Thymus (tissue), 11 donors: ENCODE data around the gene PGGHG. TPM values are rescaled to one million over a fixed set of nuclear protein-coding genes. Genes with fewer than 3 reads are reported as not detected.
"Not testable (repeated sequence)": the region's sequence is repeated elsewhere in the genome, so short reads cannot be mapped to it uniquely, and the experiment has no call there.

Source experiments
- DNase-seq, 9 donors: peaks; one replicate each; pipeline ENCODE4 v3.0.0-alpha.2; 2013; ENCODE audit warnings: low spot score in 9 of 9, low read depth in 6 of 9, missing footprints in 1 of 9
- H3K27ac ChIP-seq, 2 donors: one replicate each; pipeline ENCODE4 v1.5.1; 2013; ENCODE audit warnings: control low read depth in 1 of 2, low read depth in 1 of 2, low read length in 1 of 2, mild to moderate bottlenecking in 1 of 2, moderate library complexity in 1 of 2
- H3K27me3 ChIP-seq, 2 donors: one replicate each; pipeline ENCODE4 v1.5.1; 2013; ENCODE audit warnings: low read length in 1 of 2; ENCODE audit not compliant: control insufficient read depth in 2 of 2, insufficient read depth in 1 of 2
- H3K36me3 ChIP-seq, 2 donors: one replicate each; pipeline ENCODE4 v1.5.1; 2013; ENCODE audit warnings: low read length in 1 of 2, mild to moderate bottlenecking in 1 of 2, moderate library complexity in 1 of 2; ENCODE audit not compliant: control insufficient read depth in 2 of 2, insufficient read depth in 2 of 2
- H3K4me1 ChIP-seq, 2 donors: one replicate each; pipeline ENCODE4 v1.5.1; 2013; ENCODE audit warnings: low read length in 2 of 2; ENCODE audit not compliant: control insufficient read depth in 2 of 2, insufficient read depth in 2 of 2
- H3K4me3 ChIP-seq, 2 donors: one replicate each; pipeline ENCODE4 v1.5.1; 2013; ENCODE audit warnings: low read length in 2 of 2, control low read depth in 1 of 2, mild to moderate bottlenecking in 1 of 2
- H3K9me3 ChIP-seq, 2 donors: one replicate each; pipeline ENCODE4 v1.5.1; 2013; ENCODE audit warnings: low read length in 1 of 2, mild to moderate bottlenecking in 1 of 2; ENCODE audit not compliant: control insufficient read depth in 2 of 2, insufficient read depth in 1 of 2
- WGBS: extraction: QIAGEN DNeasy Blood & Tissue Kit; methylation state at CpG from one replicate; pipeline ENCODE4 v1.1.7; 2013; 5-methylcytosine and 5-hydroxymethylcytosine counted together
- polyA plus RNA-seq: library from polyadenylated mRNA; stranded (reverse); fragments of 200-250 nt; gene quantifications from one replicate; pipeline ENCODE4 v1.2.3, GENCODE V29; 2013
- total RNA-seq: library from RNA; stranded (reverse); fragments of 120-200 nt; gene quantifications from one replicate; pipeline ENCODE4 v1.2.4, GENCODE V29; 2013
- donor health status: healthy.

The PGGHG gene
- total and polyA plus RNA-seq, 2 donors = 73.7 to 900 TPM

DNA sequence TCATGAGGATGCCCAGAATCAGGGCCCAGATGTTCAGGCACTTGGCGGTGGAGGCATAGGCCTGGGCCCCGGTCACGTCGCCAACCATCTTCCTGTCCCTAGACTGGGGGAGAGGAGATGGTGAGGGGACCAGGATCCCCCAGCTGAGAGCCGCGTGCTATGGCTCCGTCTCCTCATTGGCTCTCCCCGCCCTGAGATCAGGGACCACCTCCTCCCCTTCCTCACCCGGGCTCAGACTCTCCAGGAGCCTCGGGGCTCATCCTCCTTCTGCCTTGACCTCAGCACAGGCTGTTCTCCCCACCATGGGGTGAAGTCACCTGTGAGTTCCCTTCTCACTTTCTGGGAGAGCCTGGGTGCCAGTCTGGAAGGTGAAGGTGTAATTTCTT is 31.0 kb downstream of the PGGHG start:
- Histone ChIP-seq H3K27me3 (peaks cover 4 to 31% of the 10 kb centered on the region in 2 donors), H3K4me1 (peaks cover 13 to 45% of the 10 kb centered on the region in 2 donors), H3K4me3 (peak overlapping the region; percentile 44), H3K27ac (peak overlapping the region in 1 of 2 donors; percentile 41)
- not testable (repeated sequence) for H3K36me3 ChIP-seq, H3K9me3 ChIP-seq, DNase-seq
- WGBS = 43% methylated on average over 9 of the region's 10 CpGs

DNA sequence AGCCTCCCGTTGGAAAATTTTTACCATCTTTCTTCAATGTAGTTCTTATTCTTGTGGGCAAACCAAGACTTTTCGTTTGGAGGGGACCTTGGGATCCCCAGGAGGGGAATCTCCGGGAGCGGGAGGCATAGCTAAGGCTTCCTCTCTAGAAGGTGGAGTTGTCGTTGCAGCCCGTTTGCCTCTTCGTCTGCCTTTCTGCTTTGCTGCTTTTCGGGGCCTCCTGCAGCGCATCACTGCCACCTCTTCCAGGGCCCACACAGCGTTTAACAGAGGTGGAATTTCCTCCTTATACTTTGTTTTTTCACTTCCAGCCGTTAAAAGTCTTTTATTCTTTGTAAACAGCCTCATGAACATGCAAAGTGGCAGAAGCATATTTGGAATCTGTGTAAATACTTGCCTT is 35.2 kb downstream of the PGGHG start:
- WGBS = 88% methylated on average over 11 of the region's 11 CpGs
- peak overlapping the region in 1 of 2 donors; percentile 55 for H3K27ac ChIP-seq

DNA sequence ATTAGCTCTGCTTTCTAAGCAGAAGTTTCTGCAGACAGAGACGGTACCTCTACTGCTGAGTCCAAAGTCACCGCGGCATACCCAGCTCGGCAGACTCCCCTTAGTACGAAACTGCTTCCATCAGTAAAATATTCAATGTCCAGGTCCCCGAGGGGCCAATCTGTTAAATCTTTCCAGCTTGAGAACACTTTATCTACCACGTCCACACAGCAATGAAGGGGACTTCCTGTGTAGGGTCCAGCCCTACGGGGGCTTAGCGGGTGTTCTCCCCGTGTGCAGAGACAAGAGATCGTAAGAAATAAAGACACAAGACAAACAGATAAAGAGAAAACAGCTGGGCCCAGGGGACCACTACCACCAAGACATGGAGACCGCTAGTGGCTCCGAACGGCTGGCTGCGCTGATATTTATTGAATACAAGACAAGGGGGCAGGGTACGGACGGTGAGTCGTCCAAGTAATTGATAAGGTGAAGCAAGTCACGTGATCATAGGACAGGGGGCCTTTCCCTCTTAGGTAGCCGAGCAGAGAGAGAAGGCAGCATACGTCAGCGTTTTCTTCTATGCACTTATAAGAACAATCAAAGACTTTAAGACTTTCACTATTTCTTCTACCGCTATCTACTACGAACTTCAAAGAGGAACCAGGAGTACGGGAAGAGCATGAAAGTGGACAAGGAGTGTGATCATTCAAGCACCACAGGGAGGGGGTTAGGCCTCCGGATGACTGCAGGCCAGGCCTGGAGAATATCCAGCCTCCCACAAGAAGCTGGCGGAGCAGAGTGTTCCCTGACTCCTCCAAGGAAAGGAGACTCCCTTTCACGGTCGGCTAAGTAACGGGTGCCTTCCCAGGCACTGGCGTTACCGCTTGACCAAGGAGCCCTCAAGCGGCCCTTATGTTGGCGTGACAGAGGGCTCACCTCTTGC is 35.9 kb downstream of the PGGHG start:
- 86% methylated on average over 30 of the region's 34 CpGs for WGBS
- not testable (repeated sequence) for H3K27me3 ChIP-seq, H3K4me3 ChIP-seq, H3K9me3 ChIP-seq, H3K36me3 ChIP-seq
- Histone ChIP-seq H3K27ac (peak overlapping the region in 1 of 2 donors; percentile 55), H3K4me1 (peaks cover 17 to 53% of the 10 kb centered on the region in 2 donors)
- peak in 1 of 9 donors; percentile 24 for DNase-seq

More for the DNA sequence above, 35.2 kb downstream of the PGGHG start:
- Histone ChIP-seq H3K4me1 (peaks cover 16 to 51% of the 10 kb centered on the region in 2 donors), H3K36me3 (peaks cover 0 to 2% of the 10 kb centered on the region in 2 donors), H3K4me3 (no peak overlapping the region), H3K9me3 (peaks cover 0 to 4% of the 10 kb centered on the region in 2 donors), H3K27me3 (peaks cover 0 to 2% of the 10 kb centered on the region in 2 donors)
- DNase-seq = peak in 1 of 9 donors; percentile 41

DNA sequence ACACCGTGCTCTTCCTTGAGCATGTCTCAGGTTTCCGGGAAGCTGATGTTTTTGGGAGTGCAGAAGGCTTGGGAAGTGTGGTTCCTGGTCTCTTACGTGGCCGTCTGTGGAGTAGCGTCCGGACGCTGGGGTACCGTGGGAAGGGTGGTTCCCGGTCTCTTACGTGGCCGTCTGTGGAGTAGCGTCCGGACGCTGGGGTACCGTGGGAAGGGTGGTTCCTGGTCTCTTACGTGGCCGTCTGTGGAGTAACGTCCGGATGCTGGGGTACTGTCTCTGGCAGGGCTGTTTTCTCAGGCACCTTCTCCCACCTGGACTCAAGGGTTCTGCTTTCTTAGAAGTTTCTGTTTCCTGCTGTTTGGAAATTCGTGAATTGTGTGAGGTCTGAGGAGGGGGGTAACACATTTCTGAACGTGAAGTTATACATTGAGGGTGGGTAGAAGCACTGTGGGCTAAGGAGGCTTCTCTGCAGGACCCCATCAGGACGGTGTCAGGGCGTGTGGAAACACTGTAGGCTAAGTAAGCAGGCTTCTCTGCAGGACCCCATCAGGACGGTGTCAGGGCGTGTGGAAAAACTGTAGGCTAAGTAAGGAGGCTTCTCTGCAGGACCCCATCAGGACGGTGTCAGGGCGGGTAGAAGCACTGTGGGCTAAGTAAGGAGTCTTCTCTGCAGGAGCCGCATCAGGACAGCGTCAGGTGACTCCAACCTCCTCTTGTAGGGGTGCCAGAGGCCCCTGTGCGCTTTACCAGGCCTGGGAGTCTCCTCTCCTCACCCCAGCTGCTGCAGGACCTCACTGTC is 37.1 kb downstream of the PGGHG start:
- Histone ChIP-seq H3K4me3 (peak overlapping the region in 1 of 2 donors; percentile 35), H3K27ac (peak overlapping the region; percentile 91 to 94), H3K4me1 (peaks cover 27 to 61% of the 10 kb centered on the region in 2 donors), H3K36me3 (peaks cover 0 to 2% of the 10 kb centered on the region in 2 donors), H3K27me3 (no peaks in the 10 kb centered on the region), H3K9me3 (peaks cover 0 to 19% of the 10 kb centered on the region in 2 donors)
- peak in 1 of 9 donors; percentile 55 for DNase-seq
- 88% methylated on average over 30 of the region's 30 CpGs for WGBS

DNA sequence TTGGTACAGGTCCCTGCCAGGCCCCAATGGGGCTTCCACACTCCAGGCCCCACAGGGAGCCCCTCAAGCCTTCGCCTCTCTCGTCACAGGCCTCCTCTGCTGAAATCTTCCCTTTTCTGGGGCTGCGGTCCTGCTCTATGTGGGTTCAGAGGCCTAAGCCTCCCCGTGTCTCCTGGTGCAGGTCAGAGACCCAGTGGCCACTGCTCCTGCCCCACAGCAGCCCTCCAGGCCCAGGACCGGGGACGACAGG is 37.6 kb downstream of the PGGHG start:
- WGBS = 57% methylated on average over 6 of the region's 6 CpGs
- Histone ChIP-seq H3K4me1 (peaks cover 32 to 66% of the 10 kb centered on the region in 2 donors), H3K9me3 (peaks cover 0 to 19% of the 10 kb centered on the region in 2 donors), H3K27ac (peak overlapping the region; percentile 91 to 94), H3K4me3 (peak overlapping the region in 1 of 2 donors; percentile 35), H3K27me3 (no peaks in the 10 kb centered on the region), H3K36me3 (peaks cover 0 to 2% of the 10 kb centered on the region in 2 donors)
- DNase-seq = no peak

DNA sequence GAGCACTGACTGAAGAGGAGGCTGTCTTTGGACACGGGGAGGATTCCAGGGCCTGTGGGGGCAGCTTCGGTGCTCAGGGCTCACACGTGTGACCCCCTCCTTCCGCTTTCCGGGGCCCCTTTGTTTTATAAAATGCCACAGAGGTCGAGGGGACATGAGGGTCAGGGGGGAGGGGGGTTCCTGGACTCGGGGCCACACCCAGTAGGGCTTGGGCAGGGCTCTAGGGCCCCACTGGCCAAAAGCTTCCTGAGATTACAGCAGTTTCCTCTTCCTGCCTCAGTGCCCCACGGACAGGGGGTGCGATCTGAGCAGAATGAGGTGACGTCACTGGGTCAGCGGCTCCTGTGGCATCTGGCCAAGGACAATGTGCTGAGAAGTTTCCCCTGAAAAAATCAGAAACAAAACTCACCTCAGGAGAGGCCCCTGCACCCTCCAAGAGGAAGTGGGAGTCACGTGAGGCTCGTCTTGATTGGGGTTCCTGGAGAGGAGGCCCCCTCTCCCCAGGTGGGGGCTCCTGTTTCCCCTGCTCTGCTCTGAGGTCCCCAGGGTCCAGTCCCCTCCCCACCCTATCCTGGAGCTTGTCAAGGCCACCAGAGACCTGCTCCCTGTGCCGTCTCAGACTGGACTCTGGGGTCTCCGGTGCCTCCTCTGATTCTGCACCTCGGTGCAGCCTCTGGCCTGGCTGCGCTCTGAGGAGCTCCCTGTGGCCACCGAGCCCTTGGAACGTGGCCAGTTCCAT is 38.1 kb downstream of the PGGHG start:
- Histone ChIP-seq H3K4me1 (peaks cover 37 to 71% of the 10 kb centered on the region in 2 donors), H3K36me3 (peaks cover 0 to 2% of the 10 kb centered on the region in 2 donors), H3K9me3 (peaks cover 0 to 19% of the 10 kb centered on the region in 2 donors), H3K4me3 (peak overlapping the region; percentile 35 to 36), H3K27ac (peak overlapping the region; percentile 91 to 94), H3K27me3 (no peaks in the 10 kb centered on the region)
- WGBS = 11% methylated on average over 19 of the region's 19 CpGs
- DNase-seq = peak in 5 of 9 donors; percentile 52 to 83 (median 63)

DNA sequence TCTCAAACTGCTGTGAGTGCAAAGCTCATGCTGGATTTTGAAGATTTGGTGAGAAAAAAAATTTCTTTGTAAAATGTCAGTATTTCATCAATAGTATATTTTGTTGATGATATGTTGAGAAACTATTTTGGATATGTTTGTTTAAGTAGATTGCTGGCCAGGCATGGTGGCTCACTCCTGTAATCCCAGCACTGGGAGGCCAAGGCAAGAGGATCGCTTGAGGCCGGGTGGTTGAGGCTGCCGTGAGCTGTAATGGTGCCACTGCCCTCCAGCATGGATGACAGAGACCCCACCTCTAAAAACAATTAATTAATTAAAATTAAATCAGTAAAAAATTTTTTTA is 38.6 kb downstream of the PGGHG start:
- no peaks in the 10 kb centered on the region for H3K27me3 ChIP-seq
- DNase-seq = no peak
- peak overlapping the region in 1 of 2 donors; percentile 35 for H3K4me3 ChIP-seq
- H3K9me3 ChIP-seq = peaks cover 0 to 19% of the 10 kb centered on the region in 2 donors
- H3K36me3 ChIP-seq = peaks cover 0 to 2% of the 10 kb centered on the region in 2 donors
- WGBS = 99% methylated on average over 3 of the region's 3 CpGs
- peaks cover 41 to 76% of the 10 kb centered on the region in 2 donors for H3K4me1 ChIP-seq
- H3K27ac ChIP-seq = peak overlapping the region; percentile 91 to 94

DNA sequence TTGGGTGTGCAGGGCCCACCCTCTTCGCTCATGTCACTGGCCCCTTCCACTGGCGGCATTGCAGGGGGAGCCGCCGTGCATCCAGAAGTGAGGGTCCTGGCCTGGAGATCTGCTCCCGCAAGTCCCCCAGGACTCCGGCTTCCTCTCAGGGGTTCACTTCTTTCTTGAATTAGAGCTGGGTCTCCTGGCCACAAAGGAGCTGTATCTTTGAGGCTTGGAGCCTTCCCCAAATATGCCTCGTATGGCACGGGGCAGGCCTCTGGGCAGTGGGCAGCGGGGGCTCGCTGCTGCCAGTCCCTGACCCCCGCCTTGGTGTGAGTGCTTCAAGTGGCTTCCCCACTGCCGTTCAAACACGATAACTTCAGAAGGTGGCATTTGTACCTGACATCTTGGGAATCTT is 39.1 kb downstream of the PGGHG start:
- no peak for DNase-seq
- peaks cover 0 to 2% of the 10 kb centered on the region in 2 donors for H3K36me3 ChIP-seq
- H3K27me3 ChIP-seq = no peaks in the 10 kb centered on the region
- H3K27ac ChIP-seq = peak overlapping the region in 1 of 2 donors; percentile 27
- H3K4me1 ChIP-seq = peaks cover 46 to 81% of the 10 kb centered on the region in 2 donors
- whole genome bisulfite sequencing = 99% methylated on average over 13 of the region's 13 CpGs
- H3K9me3 ChIP-seq = peaks cover 0 to 19% of the 10 kb centered on the region in 2 donors
- no peak overlapping the region for H3K4me3 ChIP-seq
